GM10266 (cell line): ENCODE data around the gene CSN3.

Experiments used
- DNase-seq: peaks from one replicate; pipeline ENCODE4 v3.0.0; 2012; ENCODE audit errors: extremely low spot score
- CTCF ChIP-seq: IDR thresholded peaks from 2 replicates; pipeline ENCODE4 v1.5.1; 2012; ENCODE audit warnings: mild to moderate bottlenecking, low read depth; ENCODE audit not compliant: control insufficient read depth, insufficient read depth; ENCODE audit errors: missing control alignments

Gene CSN3

GRCh38 chr4:70225824-70226223, 16.6 kb upstream of the CSN3 start, which contains the start of gene FDCSP:
FDCSP (plus strand) TSS chr4:70226124; CDS start chr4:70231195, 5,071 bp downstream.
- no peak for TF ChIP-seq CTCF
- DNase-seq = no peak

GRCh38 chr4:70236125-70236524, 6.3 kb upstream of the CSN3 start:
- DNase-seq = no peak
- no peak for TF ChIP-seq CTCF

- DNase-seq = no peak
- TF ChIP-seq CTCF = no peak
Observed at GRCh38 chr4:70239131-70239883, 3.1 kb upstream of the CSN3 start.

GRCh38 chr4:70239884-70240591, 2.4 kb upstream of the CSN3 start:
- DNase-seq = no peak
- TF ChIP-seq CTCF = no peak

- no peak for DNase-seq
- no peak for TF ChIP-seq CTCF
Observed at GRCh38 chr4:70243091-70243490, 694 bp downstream of the CSN3 start.

GRCh38 chr4:70251250-70251944, 9.0 kb downstream of the CSN3 start:
- no peak for DNase-seq
- no peak for TF ChIP-seq CTCF
